ENCODE results near the gene RIOK1.

- TF ChIP-seq CTCF (conservative IDR thresholded peaks at IDR 0.05) (no peak), EZH2 (IDR thresholded peaks at IDR 0.05; ENCODE audit: low read depth) (no peak)
Measured at GRCh38 chr6:7449018-7449417, 59.4 kb downstream of the RIOK1 start.
